GM18520 (cell line): Measurements from ENCODE around the gene CANT1.
"Not testable (repeated sequence)": the region's sequence is repeated elsewhere in the genome, so short reads cannot be mapped to it uniquely, and the experiment has no call there.

ENCODE experiments used
- ATAC-seq: cut with Tn5 transposase; IDR thresholded peaks from one replicate; pipeline ENCODE4 v1.9.1; 2021; ENCODE audit not compliant: unreplicated experiment

CANT1 gene

DNA sequence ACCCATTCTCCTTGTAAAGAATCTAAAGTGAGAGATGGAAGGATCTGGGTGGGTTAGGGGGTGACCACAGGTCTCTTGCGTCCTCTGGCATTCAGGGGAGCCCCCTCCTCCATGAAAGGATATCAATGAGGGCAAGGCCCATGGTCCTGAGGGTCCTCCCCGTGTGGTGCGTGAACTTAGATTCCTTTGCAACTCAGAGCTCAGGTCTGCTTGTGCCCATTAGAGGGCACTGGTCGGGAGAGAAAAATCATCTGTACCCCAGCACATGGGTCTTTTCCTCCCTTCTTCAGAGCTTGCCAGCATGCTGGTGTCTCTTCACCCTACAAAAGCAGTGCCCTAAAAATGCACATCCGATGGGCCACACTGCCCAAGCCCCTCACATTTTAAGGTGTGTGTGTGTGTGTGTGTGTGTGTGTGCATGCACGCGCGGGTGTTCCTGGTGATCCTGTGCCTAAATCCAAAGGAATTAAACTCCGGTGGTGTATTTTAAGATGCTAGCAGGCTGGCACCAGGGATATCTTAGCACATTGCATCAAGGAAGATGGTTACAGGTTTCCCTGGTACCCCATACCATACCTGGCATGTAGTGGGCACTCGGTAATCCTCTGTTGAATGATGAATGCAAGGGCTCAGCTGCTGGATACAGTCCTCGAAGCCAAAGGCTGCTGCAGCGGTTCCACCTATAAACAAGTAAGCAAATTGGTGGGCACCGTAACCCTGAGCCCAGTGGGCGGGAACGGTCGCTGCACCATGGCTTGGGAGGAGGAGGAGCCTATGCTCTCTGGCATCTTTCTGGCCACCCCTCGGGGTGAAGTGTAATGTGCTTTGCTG lies 19.1 kb upstream of the CANT1 start:
- ATAC-seq: no peak

DNA sequence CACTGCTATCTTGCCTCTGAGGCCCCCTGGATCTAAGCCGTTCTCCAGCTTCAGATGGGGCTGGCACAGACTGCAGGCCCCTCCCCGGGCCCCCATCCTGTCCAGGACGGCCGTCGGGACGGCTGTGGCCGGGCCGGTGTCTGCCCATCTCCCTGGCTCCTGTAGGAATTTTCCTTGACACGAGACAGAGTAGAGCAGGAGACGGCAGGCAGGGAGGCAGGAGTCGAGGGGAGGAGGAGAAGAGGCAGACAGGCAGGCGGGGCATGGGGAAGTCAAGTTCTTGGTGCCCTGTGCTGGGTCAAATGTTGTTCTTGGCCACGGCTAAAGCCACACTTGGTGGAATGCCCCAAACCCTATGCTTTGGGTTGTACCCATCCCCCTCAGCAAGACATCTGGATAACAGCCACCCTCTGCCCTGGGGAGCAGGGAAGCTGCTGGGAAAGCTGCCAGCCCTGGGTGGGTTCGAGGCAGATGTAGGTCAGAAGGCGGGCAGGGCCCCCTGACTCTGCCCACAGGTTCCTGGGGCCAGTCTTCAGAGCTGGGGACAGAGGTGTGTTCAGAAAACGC lies 18.4 kb upstream of the CANT1 start:
- no peak for ATAC-seq

DNA sequence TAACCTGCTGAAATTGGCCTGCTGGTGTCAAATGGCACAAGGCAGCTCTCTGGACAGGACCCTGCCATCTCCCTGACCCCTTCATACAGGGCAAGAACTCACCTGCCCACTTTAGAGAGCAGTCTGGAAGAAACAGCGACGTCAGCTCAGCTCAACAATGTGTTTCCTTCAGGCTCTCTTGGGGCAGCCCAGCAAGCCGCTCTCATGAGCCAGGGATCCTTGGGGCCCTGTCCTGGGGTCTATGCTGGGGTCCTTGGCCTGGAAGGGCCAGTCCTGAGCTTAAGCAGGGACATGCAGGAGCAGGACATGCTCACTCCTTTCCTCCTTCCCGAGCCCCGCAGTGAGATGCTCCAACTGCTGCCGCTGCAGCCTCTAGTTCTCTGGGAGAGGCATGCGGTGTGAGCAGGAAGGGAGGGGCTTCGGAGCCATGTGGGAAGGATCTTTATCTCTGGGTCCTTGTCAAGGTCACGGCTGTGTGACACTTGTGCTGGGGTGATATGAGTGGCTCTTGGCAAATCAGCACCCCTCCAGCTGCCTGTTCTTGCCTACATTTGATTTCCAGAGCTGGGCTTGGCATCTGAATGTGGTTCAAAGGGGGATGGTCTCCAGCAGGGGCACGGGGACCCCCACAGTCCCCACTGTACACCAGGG lies 17.8 kb upstream of the CANT1 start:
- ATAC-seq: no peak

DNA sequence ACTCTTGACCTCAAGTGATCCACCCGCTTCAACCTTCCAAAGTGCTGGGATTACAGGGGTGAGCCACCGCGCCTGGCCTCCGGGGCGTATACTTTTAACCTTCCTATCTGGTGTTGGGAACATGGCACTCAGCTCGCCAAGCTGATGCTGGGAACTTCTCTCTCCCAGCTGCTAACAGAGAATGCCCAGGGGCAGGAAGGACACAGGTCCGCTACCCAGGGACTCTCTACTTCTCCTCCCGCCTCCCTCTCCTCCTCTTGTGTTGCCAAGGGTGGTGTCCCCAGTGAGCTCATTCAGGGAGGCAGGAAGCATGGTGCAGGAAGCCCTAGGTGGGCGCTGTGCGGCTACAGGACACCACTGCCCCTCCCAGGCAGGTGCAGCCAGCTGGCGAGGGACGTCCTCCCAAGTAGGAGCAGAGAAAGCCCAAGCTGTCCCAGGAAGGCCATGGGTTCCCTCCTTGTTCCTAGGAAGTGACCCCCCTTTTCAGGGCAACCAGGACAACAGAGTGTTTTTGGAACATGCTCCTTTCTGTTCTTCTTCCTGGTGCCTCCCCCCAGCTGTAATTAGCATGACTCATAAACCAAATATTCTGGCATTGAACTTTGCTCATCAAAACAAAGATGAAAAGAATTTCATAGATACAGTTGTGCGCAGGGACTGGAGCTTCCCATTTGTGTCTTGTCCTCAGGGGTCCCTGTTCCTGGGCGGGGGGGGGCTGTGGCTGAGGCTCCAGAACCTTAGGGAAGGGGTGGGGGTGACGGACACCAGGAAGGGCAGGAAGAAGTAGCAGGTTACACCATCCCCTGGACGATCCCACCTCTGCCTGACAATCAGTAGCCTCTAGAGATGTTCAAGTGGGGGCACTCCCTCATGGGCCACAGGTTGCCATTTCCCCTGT lies 17.1 kb upstream of the CANT1 start:
- no peak for ATAC-seq

DNA sequence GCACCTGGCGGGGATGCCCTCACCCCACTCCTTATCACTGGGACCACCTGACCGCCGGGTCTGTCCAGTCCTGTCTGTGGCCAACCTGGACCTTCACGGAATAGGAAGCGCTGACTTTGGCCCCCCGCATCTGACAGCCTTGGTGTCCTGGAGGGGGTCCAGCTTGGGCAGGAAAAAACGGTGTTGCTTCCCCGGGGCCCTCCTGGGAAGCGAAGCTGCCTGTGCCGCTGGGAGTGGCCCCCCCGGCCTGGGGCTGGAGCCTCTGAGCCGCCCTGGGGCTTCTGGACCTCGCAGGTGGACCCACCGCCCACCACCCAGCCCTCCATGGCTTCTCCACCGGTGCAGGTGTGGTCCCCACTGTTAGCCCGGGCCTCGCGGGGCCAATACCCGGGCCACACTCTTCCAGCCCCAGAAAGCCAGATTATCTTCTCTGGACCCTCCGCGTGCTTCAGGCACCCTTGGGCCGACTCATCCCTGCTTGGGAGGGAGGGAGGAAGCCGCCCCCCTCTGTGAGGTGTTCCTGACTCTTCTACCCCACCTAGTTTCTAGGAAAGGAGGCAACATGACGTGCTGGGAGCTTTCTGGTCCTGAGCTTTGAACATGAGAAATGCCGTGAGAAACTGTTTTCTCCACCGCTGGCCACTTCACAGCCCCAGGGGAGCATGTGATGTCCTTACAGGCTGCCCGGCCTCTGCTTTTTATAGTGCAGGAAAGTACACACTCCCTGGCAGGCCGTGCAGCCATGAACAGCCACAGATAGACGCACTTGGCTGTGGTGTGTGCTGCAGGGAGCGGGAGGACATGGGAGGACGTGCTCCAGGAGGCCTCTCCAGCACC lies 15.6 kb upstream of the CANT1 start:
- ATAC-seq: no peak

DNA sequence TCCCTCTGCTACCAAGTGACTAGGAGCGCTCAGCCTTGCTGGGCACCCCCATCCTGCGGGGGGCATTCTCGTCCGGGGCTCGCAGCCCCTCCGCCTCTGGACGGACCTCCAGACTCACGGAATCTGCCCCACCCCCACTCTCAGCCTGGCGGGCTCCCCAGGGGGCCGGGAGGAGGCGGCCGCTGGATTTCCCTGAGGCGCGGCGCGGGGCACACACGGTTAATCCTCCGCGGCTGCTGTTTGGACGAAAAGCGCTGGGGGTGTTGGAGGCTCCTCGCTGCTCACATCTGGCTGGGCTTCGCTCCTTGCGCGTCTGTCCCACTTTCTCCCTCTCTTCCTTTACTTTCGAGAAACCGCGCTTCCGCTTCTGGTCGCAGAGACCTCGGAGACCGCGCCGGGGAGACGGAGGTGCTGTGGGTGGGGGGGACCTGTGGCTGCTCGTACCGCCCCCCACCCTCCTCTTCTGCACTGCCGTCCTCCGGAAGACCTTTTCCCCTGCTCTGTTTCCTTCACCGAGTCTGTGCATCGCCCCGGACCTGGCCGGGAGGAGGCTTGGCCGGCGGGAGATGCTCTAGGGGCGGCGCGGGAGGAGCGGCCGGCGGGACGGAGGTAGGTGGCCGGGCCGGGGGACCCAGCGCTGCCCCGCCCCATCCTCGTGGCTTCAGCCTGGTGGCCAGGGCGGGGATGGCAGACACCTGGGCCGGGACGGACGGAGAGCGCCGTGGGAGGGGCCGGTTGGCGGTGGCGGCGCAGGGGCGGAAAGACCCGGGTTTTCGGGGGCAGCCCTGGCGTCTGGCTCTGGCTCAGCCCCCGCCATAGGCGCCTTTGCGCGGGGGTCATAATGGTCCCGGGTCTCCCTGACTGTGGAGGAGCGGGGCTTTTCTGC lies 14.6 kb upstream of the CANT1 start, which contains the start of gene C1QTNF1:
TSS of gene C1QTNF1 (plus strand) at position 284 of the 886 bp plus-strand sequence. CDS start 19,800 bp downstream, outside the sequence.
- ATAC-seq: no peak

DNA sequence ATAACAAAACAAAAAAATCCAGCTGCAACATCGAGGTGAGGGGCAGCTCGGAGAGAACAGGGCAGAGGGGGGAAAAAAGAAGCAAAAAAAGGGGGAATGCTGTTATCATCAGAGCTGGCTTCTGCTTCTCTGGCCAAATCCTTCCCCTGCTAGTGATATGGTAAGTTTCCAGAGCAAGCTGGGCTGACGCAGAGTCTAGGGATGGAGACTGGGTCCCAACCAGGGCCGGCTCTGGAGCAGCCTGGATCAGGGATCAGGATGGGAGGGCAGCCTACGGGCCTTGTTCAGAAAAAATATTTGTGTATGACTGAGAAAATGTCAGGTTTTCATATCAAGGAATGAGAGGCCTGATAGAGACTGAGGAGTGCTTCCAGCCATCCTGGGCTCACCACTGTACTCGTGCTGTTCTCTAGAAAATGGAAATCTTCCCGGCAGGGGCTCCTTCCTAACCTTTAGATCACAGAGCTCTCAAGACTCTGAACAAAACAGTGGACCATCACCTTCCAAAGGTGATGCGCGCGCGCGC lies 13.7 kb upstream of the CANT1 start:
- ATAC-seq: no peak

DNA sequence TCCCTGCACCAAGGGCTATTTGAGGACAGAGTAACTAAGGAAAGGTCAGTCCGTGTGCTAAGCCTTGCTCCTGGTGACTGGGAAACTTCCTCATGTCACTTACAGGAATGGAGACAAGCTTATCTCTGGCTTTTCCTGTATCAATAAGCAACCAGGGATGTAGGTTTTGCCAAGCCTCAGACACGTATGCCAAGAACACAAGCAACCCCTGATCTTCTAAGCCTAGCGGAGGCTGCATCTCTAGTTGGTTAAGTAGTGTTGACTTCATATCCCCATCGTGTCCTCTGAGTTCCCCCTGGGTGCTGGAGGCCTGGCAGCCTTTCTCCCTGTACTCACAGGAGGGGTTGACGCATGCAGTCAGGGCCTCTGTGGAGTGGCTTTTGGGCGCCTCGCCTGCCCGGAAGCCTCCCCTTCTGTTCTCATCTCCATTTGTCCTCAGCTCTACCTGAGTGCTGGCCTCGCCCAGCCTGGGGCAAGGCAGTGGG lies 13.0 kb upstream of the CANT1 start:
- no peak for ATAC-seq

DNA sequence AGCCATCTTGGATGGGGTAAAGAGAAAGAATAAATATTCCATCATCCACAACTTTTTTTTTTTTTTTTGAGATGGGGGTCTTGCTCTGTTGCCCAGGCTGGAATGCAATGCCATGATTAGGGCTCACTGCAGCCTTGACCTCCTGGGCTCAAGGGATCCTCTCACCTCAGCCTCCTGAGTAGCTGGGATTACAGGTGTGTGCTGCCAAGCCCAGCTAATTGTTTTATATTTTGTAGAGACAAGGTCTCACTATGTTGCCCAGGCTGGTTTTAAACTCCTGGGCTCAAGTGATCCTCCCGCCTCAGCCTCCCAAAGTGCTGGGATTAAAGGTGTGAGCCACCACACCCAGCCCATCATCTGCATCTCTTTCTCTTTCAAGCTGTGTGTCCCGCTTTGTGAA lies 12.4 kb upstream of the CANT1 start:
- ATAC-seq: not testable (repeated sequence)

DNA sequence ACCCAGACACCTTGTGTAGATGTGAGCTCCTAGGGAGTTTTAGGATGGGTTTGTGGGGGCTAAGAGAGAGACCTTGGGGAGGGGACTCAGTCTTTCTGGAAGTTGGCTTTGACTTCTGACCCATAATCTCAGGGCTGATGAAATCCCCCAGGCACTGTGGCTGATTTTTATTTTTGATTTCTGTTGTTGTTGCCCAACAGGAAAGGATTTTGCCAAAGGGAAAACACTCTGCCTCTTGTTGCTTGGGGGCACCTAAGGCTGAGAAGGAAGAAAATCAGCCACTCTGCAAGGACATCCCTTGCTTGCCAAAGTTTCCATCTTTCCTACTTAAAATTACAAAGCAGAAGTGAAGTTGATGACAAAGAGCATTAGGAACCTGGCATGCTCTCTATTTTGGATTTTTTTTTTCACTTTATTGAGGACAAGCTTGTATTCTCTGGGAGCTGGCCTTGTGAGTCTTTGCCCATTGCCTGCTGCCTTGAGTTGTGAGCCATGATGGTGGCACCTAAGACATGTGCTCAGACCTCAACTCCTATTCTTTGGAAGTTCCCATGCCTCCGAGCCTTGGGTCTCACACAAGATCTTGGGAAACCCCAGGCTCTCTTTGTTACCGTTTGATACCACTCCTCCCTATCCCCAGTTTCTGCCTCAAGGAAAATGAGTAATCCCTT lies 11.2 kb upstream of the CANT1 start:
- ATAC-seq: no peak

DNA sequence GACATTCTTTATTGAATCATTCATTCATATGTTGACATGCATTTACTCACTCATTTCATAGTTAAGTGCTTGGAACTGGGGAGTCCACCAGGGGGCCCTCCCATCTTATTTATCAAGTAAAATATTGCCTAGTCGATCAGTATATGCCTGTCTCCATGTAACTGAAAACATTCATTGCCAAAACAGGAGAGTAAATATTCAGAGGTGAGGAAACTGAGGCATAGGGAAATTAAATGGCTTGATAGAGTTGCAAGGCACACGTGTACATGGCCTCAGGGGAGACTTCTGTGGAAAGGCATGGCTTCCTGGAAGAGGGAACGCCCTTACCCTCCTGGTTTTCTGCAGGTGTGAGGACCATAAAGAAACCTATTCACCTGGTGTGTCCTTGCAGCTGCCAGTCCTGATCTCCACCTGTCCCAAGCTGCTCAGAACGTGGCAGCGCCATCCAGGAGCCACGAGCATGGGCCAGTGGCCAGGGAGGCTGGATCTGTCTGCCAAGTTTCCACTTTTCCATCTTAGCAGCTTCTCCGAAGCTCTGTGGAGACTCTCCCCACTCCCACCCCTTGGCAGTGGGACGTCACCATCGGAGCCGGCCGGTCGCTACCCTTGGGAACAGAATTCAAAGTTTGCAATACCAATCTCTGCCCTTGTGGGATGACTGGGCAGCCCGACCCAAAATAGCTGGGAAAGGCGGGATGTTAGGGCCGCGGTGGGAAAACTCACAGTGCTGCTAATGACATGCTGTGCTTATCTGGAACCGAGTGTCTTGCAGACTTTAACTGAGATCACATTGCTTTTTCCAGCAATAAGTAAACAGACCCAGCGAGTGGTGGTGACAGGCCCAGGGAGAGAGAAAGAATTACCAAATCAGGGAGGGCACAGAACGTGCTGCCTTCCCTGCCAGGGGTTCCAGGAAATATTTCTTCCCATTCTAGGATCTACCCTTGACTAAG lies 10.3 kb upstream of the CANT1 start:
- ATAC-seq: no peak

DNA sequence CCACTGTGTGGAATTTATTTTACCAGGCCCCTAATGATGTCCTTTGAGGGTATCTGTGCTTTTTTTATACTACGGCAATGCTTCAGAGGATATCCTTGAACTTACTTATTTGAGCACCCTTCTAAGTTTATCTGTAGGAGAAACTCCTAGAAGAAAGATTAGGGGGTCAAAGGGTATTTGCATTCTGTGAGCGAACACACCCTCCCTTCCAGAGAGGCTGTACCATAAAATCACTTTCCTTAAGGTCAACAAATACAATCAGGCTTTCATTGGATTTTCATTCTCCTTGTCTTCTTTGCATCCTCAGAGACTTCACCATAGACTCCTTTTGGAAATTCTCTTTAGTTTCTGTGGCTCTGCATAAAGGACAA lies 9.7 kb upstream of the CANT1 start:
- ATAC-seq: no peak

DNA sequence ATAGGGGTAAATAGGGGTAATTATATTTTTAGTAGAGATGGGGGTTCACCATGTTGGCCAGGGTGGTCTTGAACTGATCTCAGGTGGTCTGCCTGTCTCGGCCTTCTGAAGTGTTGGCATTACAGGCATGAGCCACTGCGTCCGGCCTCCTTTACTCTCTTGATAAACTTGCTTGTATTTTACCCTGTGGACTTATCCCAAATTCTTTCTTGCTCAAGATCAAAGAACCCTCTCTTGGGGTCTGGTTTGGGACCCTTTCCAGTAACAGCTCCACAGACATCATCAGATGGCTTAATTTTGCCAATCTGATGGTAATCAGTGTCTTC lies 8.8 kb upstream of the CANT1 start:
- no peak for ATAC-seq

DNA sequence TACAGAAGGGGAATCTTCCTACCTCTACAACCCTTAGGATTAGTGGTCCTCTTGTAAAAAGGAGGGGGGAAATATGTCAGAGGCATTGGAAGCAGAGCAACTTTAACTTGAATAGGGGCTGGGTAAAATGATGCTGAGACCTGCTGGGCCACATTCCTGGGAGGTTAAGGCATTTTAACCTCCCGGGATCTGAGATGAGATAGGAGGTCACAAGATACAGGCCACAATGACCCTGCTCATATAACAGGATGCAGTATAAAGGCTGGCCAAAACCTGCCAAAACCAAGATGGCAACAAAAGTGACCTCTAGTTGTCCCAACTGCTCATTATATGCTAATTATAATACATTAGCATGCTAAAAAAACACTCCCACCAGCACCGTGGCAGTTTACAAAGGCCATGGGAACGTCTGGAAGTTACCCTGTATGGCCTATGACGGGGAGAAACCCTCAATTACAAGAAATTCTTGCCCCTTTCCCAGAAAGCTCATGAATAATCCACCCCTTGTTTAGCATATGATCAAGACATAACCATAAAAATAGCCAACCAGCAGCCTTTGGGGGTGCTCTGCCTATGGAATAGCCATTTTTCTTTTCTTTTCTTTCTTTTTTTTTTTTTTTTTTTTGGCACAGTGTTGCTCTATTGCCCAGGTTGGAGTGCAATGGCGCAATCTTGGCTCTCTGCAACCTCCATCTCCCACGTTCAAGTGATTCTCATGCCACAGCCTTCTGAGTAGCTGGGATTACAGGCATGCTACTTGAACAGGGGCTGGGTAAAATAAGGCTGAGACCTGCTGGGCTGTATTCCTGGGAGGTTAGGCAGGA lies 8.2 kb upstream of the CANT1 start:
- ATAC-seq: no peak

DNA sequence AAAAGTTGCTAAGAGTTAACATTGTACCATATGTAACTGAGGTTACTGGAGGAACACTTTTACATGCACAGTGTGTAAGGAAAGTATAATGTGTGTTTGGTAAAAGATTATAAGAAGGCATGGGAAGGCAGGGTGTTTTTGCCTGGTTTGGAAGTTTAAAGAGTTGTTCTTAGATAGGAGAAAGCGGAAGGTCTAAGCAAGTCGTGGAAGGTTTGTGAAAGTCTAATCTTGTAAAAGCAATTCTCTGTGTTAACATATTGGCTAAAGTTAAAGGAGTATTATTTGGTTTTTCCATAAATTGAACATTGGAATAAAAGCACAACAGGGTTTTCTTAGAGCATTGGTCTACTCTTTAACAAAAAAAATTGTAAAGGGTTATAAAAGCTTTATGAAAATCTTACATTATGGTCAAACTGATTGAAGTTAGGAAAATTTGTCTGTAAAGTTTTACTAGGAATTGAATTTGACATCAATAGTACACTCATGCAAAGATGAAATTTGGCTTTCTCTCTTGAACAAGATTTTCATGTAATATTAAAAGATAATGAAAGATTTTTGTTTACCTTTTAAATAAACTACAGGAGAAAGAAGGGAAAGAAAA lies 4.7 kb upstream of the CANT1 start:
- ATAC-seq: no peak

DNA sequence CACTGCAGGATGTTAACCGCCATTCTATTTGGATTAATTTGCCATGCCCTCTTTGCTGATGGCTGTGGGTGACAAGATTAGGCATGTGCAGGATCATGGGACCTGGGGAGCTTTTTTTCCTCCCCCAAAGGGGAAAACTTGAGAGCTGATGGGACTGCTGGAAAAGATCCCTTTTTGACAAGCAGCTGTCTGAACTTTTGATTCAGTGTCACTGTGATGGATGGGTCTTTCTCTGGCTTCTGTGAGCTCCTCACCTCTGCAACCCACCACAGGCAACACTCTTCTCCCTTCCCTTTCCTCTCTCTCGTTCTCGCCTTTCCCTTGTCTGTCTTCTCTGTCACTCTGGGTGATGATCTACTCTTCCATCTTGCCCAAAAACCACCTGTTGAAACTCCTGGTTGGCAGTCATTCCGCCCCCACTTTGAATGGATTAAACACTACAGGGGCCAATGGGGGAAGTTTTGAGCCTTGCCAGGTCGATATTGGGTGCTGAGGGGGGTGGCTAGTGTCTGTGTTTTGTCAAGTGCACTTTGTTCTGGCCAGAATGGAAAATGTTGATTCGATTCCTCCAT lies 3.1 kb upstream of the CANT1 start:
- ATAC-seq: no peak
